Amniotic stem cell (primary cell): ENCODE measurements around the gene GALE.
A peak's percentile ranks its signal among the peaks of the same experiment; 100 is the strongest.
"Not testable (repeated sequence)": the region's sequence is repeated elsewhere in the genome, so short reads cannot be mapped to it uniquely, and the experiment has no call there.

ENCODE experiments used
- DNase-seq: peaks from one replicate; lab custom pipeline; 2025; lab: John Stamatoyannopoulos, UW

GALE gene

GRCh38 chr1:23792151-23792945 is 8.2 kb downstream of the GALE start:
- DNase-seq = no peak

DNA sequence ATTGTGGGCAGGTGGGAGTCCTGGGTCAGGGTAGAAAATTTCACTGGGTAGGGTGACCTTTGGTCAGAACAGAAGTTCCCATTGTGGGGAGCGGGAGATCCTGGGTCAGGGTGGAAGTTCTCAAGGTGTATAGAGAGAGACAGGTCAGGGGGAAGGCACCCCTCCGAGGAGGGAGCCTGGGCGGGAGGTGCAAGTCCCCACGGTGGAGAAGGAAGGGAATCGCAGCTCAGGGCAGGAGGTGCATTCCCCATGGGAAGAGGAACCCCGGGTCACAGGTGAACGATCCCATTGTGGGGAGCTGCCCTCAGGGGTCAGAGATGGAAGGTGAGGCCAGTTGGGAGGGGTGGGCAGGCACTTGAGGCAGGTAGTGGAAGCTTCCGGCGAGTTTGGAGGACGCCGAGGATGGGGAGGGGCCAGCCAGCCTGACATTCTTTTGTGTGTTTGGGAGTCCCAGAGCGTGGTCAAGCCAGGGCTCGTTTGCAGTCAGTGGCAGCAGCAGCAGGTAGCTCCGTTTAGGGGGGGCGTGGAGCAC is 9.0 kb downstream of the GALE start:
- no peak for DNase-seq

DNA sequence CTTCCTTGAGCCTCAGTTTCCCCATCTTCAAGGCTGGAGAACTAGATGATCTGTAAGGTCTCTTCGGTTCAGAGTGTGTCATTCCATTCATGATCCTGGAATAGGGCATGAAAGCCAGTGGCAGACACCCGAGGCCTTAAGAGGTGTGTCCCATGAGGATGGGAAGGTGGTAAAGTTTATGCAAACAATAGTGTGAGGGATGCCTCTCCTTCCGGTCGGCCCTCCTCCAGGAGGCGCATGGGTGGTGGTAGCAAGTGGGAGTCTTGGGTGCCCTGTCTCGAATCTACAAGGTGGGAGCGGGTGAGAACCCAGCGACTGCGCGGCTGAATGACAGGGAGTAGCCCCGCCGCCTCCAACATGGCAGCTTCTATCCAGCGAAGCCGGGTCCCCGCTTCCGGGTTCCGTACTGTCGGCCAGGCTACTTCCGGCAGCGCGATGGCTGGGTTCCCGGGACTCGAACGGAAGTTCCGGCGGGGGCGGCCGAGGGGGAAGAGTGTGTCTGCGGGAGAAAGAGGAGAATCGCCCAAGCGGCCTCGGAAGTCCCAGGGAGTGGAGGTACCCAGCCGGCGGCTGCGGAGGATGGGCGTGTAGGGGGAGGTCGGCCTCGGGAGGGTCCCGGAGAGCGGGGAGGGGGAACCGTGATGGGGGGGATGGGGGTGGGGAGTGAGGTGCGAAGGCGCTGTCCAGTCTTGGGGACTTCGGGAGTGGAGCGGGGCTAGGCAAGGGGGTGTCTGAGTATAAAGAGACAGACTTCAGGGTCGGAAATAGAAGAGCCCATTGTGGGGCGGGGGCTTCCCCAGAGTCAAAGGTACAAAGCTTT is 9.6 kb downstream of the GALE start, which contains the start of gene LYPLA2:
Gene LYPLA2 (plus strand): TSS at position 450 of the 820 bp plus-strand sequence. CDS start 1,538 bp downstream, outside the sequence.
- peak; percentile 87 for DNase-seq

DNA sequence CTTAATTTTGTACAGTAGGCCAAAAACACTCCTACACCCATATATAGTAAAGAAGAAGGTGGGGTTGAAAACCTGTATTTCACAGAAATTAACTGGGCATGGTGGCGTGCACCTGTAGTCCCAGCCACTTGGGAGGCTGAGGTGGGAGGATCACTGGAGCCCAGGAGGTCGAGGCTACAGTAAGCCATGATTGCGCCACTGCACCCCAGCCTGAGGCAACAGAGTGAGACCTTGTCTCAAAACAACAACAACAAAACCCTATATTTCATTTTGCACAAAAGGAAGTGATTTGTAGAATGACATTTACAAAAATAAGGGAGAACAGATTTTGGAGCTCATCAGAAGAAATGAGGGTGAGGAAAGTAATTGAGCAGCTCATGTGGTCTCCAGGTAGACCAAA is 11.9 kb downstream of the GALE start:
- no peak for DNase-seq

- DNase-seq = no peak
Observed at GRCh38 chr1:23787701-23788100, 12.9 kb downstream of the GALE start.

- DNase-seq = no peak
Observed at GRCh38 chr1:23784846-23785245, 15.7 kb downstream of the GALE start.

- not testable (repeated sequence) for DNase-seq
Observed at GRCh38 chr1:23783141-23783540, 17.4 kb downstream of the GALE start.

GRCh38 chr1:23779826-23780371 is 20.7 kb downstream of the GALE start:
- DNase-seq = peak; percentile 35

GRCh38 chr1:23777979-23778814 is 22.4 kb downstream of the GALE start, which contains the start of gene PITHD1:
Gene PITHD1, plus strand, starts transcription at chr1:23778418. Its CDS starts 98 bp downstream, at chr1:23778516.
- peak; percentile 64 for DNase-seq

DNA sequence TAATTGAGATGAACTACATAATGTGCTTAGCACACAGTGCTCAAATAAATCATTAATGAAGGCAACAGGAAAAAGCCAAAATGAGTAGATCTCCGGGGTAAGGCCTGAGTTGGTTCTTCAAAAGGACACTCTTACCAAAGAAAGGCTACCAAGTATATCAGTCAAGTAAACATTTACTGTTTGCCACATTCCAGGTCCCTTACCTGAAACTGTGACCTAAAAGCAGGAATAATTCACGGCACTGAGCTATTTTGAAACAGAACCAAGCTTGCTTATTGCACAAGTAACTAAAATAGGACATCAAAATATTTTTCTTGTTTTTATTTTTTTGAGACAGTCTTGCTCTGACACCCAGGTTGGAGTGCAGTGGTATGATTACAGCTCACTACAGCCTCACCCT is 24.3 kb downstream of the GALE start:
- no peak for DNase-seq

DNA sequence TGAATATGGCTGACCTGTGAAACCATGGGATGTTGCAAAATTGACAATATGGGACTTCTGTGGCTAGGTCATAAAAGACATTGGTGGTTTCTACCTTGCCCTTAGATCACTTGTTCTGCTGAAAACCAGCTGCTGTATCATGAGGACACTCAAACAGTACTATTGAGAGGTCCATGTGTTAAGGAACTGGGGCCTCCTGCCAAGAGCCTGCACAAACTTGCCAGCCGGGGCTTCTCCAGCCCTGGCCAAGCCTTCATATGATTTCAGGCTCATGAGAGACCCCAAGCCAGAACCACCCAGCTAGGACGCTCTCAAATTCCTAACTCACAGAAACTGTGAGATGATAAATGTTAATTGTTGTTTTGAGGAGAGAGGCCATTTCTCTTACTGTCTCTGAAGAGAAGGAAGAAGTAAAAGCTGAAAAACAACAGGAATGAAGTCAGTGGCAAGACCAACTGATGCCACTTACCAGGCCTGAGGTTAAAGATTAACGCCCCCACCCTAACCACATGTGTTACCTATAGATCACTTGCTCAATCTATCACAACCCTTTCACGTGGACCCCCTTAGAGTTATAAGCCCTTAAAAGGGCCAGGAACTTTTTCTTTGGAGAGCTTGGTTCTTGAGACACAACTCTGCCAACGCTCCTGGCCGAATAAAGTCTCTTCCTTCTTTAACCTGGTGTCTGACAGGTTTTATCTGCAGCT is 26.2 kb downstream of the GALE start:
- DNase-seq = no peak

DNA sequence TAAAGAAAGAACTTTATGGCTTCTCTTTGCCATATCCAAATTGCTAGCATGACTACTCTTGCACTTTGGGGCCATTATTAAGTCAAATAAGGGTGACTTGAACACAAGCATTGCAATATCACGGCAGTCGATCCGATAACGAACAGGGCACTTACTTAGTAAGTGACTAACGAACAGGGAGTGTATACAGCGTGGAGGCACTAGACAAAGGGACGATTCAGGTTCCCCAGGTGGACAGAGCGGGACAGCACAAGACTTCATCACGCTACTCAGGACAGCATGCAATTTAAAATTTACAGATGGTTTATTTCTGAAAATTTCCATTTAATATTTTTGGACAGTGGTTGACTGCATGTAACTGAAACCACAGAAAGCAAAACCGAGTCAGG is 27.7 kb downstream of the GALE start:
- DNase-seq = no peak

GRCh38 chr1:23772049-23772853 is 28.3 kb downstream of the GALE start:
- peak; percentile 40 for DNase-seq

DNA sequence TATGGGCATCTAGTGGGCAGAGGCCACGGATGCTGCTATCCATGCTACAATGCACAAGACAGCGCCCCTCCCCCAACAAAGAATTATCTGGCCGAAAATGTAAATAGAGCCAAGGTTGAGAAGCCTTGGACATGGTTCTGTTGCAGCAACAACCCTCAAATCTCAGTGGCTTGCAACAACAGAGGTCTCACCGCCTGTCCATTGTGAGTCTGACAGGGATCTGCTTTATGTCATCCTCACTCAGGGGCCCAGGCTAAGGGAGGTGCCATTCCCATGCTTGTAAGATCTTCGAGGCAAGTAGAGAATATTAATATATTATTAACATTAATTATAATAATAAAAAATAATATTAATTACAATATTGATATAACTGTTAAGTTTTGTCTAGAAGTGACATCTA is 31.8 kb downstream of the GALE start:
- no peak for DNase-seq

DNA sequence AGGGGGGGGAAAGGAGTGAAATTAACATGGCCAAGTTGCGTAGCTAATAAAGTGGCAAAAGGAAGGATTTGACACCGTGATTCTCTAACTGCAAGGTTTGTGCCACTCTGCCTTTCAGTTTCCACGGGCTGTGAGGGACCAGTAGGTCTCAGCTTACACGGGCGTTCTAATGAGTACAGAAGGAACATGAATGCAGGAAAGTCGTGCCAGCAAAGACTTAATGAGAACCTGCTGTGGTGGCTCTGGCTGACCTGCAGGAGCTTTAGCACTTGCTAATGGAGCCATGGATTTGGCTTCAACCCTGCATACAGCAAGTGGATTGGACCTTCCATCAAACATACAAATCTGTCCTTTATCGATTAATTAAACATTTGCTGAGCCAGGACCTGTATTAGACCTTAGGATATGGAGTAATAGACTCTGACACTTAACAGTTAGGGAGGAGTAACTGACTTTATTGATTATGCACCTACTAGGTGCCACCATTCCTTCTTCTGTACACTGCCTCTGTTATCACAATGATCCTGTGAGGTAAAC is 37.4 kb downstream of the GALE start:
- DNase-seq = no peak

DNA sequence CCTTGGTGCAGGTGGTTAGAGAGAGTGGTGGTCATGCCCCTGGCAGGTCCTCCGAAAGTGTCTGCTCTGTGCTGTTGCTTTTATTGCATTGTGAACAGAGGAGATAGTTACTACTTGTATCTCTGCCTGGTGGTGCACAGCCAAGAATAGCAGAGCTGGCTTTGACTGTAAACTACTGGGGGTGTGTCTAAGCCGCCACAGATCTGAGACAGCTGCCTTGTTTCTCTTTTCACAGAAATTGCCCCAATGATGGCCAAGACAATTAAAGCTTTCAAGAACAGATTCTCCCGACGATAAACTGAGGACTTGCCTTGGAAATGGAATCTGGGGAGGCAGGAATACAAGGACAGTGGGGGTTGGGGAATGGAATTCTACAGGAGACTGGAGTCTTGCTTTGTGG is 41.3 kb downstream of the GALE start:
- no peak for DNase-seq

DNA sequence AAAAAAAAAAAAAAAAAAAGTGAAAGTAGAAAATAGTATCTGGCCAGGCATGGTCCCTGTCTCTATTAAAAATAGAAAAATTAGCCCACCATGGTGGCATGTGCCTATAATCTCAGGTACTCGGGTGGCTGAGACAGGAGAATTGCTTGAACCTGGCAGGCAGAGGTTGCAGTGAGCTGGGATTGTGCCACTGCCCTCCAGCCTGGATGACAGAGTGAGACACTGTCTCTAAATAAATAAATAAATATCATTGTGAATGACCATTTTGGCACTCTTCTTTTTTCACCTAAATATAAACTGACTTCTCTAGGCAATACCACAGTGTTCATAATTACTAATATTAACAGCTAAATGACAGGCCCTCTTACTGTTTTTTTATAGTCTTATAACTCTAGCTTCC is 42.7 kb downstream of the GALE start:
- DNase-seq = no peak

DNA sequence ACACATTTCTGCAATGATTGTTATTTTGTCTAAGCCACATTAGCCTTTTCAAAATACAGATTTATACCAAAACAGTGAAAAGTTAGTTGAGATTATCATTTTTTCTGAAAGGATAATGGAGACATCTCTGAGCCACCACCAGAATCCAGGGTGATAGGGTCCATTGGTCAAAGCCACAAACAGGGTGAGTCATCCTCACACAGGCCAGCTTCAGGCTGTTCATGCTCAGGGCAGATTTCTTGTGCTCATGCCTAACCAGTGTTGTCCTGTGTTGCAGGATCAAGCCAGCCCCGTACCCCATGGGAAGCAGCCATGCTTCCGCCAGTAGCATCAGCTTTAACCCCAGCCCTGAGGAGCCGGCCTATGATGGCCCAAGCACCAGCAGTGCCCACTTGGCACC is 43.9 kb downstream of the GALE start:
- no peak for DNase-seq

GRCh38 chr1:23752909-23753308 is 47.6 kb downstream of the GALE start:
- no peak for DNase-seq

DNA sequence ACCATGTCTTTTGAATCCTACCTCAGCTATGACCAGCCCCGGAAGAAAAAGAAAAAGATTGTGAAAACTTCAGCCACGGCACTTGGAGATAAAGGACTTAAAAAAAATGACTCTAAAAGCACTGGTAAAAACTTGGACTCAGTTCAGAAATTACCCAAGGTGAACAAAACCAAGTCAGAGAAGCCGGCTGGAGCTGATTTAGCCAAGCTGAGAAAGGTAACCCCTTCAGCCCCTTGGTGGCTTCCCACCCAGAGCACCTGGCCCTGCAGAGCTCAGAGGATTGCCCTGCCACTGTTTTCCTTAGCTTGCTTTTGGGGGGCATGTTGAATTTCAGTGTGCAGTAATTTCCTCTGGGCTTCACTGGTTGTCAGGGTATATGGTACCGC is 48.7 kb downstream of the GALE start:
- DNase-seq = no peak
